ENCODE data around the gene RBM6. TPM values are rescaled to one million over a fixed set of nuclear protein-coding genes. Genes with fewer than 3 reads are reported as not detected.
"Not testable (repeated sequence)": the region's sequence is repeated elsewhere in the genome, so short reads cannot be mapped to it uniquely, and the experiment has no call there.

Gene RBM6
- total RNA-seq, 2 donors from 2014 or later, result 123 to 146 TPM

- ATAC-seq (no peak), DNase-seq (no peak)
- intact Hi-C loops (cut with DNase I), result no loop called here
- Histone ChIP-seq H3K36me3 (replicated peaks in 1 of 2; ENCODE audit: insufficient read depth in 1 of 2, low read depth in 2 of 2) (peaks cover 0 to 16% of the 10 kb centered on the region in 2 donors), H3K4me3 (no peak overlapping the region), H3K27ac (no peak overlapping the region), H3K9me3 (no peaks in the 10 kb centered on the region), H3K27me3 (no peaks in the 10 kb centered on the region), H3K4me1 (peaks cover 9% of the 10 kb centered on the region)
- TF ChIP-seq POLR2A (IDR thresholded peaks at IDR 0.05), result no peak
- TF ChIP-seq, protein P1, sequence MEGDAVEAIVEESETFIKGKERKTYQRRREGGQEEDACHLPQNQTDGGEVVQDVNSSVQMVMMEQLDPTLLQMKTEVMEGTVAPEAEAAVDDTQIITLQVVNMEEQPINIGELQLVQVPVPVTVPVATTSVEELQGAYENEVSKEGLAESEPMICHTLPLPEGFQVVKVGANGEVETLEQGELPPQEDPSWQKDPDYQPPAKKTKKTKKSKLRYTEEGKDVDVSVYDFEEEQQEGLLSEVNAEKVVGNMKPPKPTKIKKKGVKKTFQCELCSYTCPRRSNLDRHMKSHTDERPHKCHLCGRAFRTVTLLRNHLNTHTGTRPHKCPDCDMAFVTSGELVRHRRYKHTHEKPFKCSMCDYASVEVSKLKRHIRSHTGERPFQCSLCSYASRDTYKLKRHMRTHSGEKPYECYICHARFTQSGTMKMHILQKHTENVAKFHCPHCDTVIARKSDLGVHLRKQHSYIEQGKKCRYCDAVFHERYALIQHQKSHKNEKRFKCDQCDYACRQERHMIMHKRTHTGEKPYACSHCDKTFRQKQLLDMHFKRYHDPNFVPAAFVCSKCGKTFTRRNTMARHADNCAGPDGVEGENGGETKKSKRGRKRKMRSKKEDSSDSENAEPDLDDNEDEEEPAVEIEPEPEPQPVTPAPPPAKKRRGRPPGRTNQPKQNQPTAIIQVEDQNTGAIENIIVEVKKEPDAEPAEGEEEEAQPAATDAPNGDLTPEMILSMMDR (IDR thresholded peaks at IDR 0.05), result no peak
Observed at GRCh38 chr3:50050361-50050760, 110.4 kb downstream of the RBM6 start.

DNA sequence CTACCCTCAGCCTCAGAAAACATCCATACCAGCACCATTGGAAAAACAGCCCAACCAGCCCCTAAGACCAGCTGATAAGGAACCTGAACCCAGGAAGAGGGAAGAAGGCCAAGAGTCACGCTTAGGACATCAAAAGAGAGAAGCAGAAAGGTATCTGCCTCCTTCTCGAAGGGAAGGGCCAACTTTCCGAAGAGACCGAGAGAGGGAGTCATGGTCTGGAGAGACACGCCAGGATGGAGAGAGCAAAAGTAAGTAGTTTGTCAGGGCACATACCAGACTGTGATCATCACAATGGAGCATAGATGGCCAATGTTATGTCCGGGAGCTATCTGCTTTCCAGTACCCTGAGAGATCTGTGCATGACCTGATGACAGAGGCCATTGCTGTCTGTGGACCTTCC lies 117.8 kb downstream of the RBM6 start:
- no peak for ATAC-seq
- Histone ChIP-seq H3K27ac (no peak overlapping the region), H3K9me3 (peaks cover 0 to 3% (median 0%) of the 10 kb centered on the region in 3 donors), H3K4me1 (no peaks in the 10 kb centered on the region), H3K36me3 (replicated peaks in 1 of 2; ENCODE audit: insufficient read depth in 1 of 2, low read depth in 2 of 2) (peaks cover 7 to 46% of the 10 kb centered on the region in 2 donors), H3K4me3 (no peak overlapping the region), H3K27me3 (no peaks in the 10 kb centered on the region)
- TF ChIP-seq POLR2A (IDR thresholded peaks at IDR 0.05), result no peak
- TF ChIP-seq, protein P1 (IDR thresholded peaks at IDR 0.05), result no peak
- WGBS, 2 donors, result 91 to 94% methylated on average over 6 of the region's 6 CpGs
- DNase-seq, result no peak
- intact Hi-C loops (cut with DNase I), result no loop called here

DNA sequence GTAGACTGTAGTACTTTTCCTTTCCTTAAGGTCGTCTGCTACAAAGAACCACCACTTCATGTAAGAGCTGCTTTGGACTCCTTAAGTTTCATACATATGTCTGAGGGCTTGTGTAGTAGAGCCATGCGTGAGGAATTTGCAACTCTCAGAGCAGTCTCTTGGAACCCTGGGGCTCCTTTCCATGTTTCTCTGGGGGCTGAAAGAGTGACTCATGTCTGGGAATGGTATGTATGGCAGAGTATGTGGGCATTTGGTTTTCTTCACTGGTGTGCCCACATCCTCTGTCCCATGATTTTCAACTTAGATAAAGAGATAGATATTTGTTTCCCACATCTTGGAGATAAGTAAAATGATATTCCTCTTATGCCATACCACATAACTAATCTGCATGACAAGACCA lies 128.2 kb downstream of the RBM6 start:
- TF ChIP-seq, protein P1 (IDR thresholded peaks at IDR 0.05), result no peak
- TF ChIP-seq POLR2A (IDR thresholded peaks at IDR 0.05), result no peak
- Histone ChIP-seq H3K27ac (no peak overlapping the region), H3K4me3 (no peak overlapping the region), H3K27me3 (no peaks in the 10 kb centered on the region), H3K4me1 (no peaks in the 10 kb centered on the region), H3K9me3 (no peaks in the 10 kb centered on the region), H3K36me3 (replicated peaks in 1 of 2; ENCODE audit: insufficient read depth in 1 of 2, low read depth in 2 of 2) (peaks cover 23 to 57% of the 10 kb centered on the region in 2 donors)
- 79 to 90% methylated on average over 2 of the region's 2 CpGs for WGBS, 2 donors
- intact Hi-C loops (cut with DNase I), result no loop called here
- no peak for DNase-seq
- ATAC-seq, result no peak

GRCh38 chr3:50078091-50078490 lies 138.1 kb downstream of the RBM6 start:
- intact Hi-C loops (cut with DNase I), result no loop called here
- TF ChIP-seq, protein P1 (IDR thresholded peaks at IDR 0.05), result no peak
- TF ChIP-seq POLR2A (IDR thresholded peaks at IDR 0.05), result no peak
- DNase-seq (no peak), ATAC-seq (no peak)
- Histone ChIP-seq H3K9me3 (no peaks in the 10 kb centered on the region), H3K4me3 (no peak overlapping the region), H3K4me1 (no peaks in the 10 kb centered on the region), H3K36me3 (replicated peaks in 1 of 2; ENCODE audit: insufficient read depth in 1 of 2, low read depth in 2 of 2) (peaks cover 0 to 10% of the 10 kb centered on the region in 2 donors), H3K27me3 (no peaks in the 10 kb centered on the region), H3K27ac (no peak overlapping the region)
- WGBS, 2 donors, result 92 to 100% methylated on average over 1 of the region's 1 CpG

- DNase-seq, result no peak
- intact Hi-C loops (cut with DNase I), result no loop called here
- no peak overlapping the region for H3K4me3 ChIP-seq
- no peaks in the 10 kb centered on the region for H3K4me1 ChIP-seq
- TF ChIP-seq, protein P1 (IDR thresholded peaks at IDR 0.05), result no peak
- no peak for TF ChIP-seq POLR2A (IDR thresholded peaks at IDR 0.05)
- H3K9me3 ChIP-seq, result no peaks in the 10 kb centered on the region
- WGBS, 2 donors, result 27 to 50% methylated on average over 1 of the region's 1 CpG
- ATAC-seq, result no peak
- peaks cover 0 to 7% of the 10 kb centered on the region in 2 donors for H3K36me3 ChIP-seq (replicated peaks in 1 of 2; ENCODE audit: insufficient read depth in 1 of 2, low read depth in 2 of 2)
- no peak overlapping the region for H3K27ac ChIP-seq
- H3K27me3 ChIP-seq, result no peaks in the 10 kb centered on the region
Observed at GRCh38 chr3:50078622-50079021, 138.7 kb downstream of the RBM6 start.

DNA sequence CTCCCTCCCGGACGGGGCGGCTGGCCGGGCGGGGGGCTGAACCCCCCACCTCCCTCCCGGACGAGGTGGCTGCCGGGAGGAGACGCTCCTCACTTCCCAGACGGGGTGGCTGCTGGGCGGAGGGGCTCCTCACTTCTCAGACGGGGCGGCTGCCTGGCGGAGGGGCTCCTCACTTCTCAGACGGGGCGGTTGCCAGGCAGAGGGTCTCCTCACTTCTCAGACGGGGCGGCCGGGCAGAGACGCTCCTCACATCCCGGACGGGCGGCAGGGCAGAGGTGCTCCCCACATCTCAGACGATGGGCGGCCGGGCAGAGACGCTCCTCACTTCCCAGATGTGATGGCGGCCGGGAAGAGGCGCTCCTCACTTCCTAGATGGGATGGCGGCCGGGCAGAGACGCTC lies 145.0 kb downstream of the RBM6 start:
- H3K27ac ChIP-seq; ATAC-seq; H3K27me3 ChIP-seq; H3K4me3 ChIP-seq; intact Hi-C loops (cut with DNase I); H3K4me1 ChIP-seq; H3K9me3 ChIP-seq; DNase-seq; H3K36me3 ChIP-seq (replicated peaks in 1 of 2; ENCODE audit: insufficient read depth in 1 of 2, low read depth in 2 of 2): not testable (repeated sequence)
- no CpG with 5 or more reads among the region's 33 CpGs for WGBS, 2 donors

Data from body of pancreas (tissue), 4 donors.